Osteocyte (in vitro differentiated cells): ENCODE measurements around the gene ZNF830. TPM values are rescaled to one million over a fixed set of nuclear protein-coding genes. Genes with fewer than 3 reads are reported as not detected.
"Not testable (repeated sequence)": the region's sequence is repeated elsewhere in the genome, so short reads cannot be mapped to it uniquely, and the experiment has no call there.

Experiments used
- DNase-seq: peaks from one replicate; pipeline ENCODE4 v3.0.0; 2021; ENCODE audit warnings: mixed read lengths; ENCODE audit not compliant: unreplicated experiment; ENCODE audit errors: extremely low spot score
- H3K27ac Mint-ChIP-seq: one replicate; pipeline ENCODE4 v1.8.0; 2021; ENCODE audit warnings: mild to moderate bottlenecking, mixed read lengths; ENCODE audit not compliant: unreplicated experiment
- H3K27me3 Mint-ChIP-seq: one replicate; pipeline ENCODE4 v1.8.0; 2021; ENCODE audit warnings: mixed read lengths; ENCODE audit not compliant: unreplicated experiment
- H3K36me3 Mint-ChIP-seq: one replicate; pipeline ENCODE4 v1.8.0; 2021; ENCODE audit warnings: mixed read lengths; ENCODE audit not compliant: unreplicated experiment
- H3K4me1 Mint-ChIP-seq: one replicate; pipeline ENCODE4 v1.8.0; 2021; ENCODE audit warnings: mixed read lengths; ENCODE audit not compliant: unreplicated experiment
- H3K4me3 Mint-ChIP-seq: one replicate; pipeline ENCODE4 v1.8.0; 2021; ENCODE audit warnings: mild to moderate bottlenecking, moderate library complexity, mixed read lengths; ENCODE audit not compliant: unreplicated experiment
- H3K9me3 Mint-ChIP-seq: one replicate; pipeline ENCODE4 v1.8.0; 2021; ENCODE audit warnings: mixed read lengths; ENCODE audit not compliant: unreplicated experiment
- CTCF ChIP-seq: fragments of 200-600 bp; sonication (generic); IDR thresholded peaks from 2 replicates; pipeline ENCODE4 v1.5.0; 2021; ENCODE audit warnings: antibody characterized with exemption, mild to moderate bottlenecking, moderate library complexity
- total RNA-seq: library from RNA; stranded (reverse); gene quantifications from 2 replicates; pipeline ENCODE4 v1.2.1, GENCODE V29; 2021

ZNF830 gene
- total RNA-seq, 1 donor from 2014 or later, result 17.5 TPM

GRCh38 chr17:34920676-34921075 lies 40.7 kb upstream of the ZNF830 start:
- no peak for DNase-seq
- no peak for TF ChIP-seq CTCF
- Mint-ChIP-seq H3K4me1 (no peaks in the 10 kb centered on the region), H3K4me3 (no peak overlapping the region), H3K36me3 (no peaks in the 10 kb centered on the region), H3K27ac (no peak overlapping the region), H3K9me3 (no peaks in the 10 kb centered on the region), H3K27me3 (no peaks in the 10 kb centered on the region)

GRCh38 chr17:34926661-34927060 lies 34.7 kb upstream of the ZNF830 start:
- Mint-ChIP-seq H3K9me3 (no peaks in the 10 kb centered on the region), H3K36me3 (peaks cover 2% of the 10 kb centered on the region), H3K4me1 (no peaks in the 10 kb centered on the region), H3K27me3 (peaks cover 8% of the 10 kb centered on the region), H3K27ac (no peak overlapping the region), H3K4me3 (no peak overlapping the region)
- no peak for TF ChIP-seq CTCF
- no peak for DNase-seq

- H3K4me3 Mint-ChIP-seq, result no peak overlapping the region
Measured at GRCh38 chr17:34930283-34930682, 31.1 kb upstream of the ZNF830 start.

GRCh38 chr17:34950780-34951179 lies 10.6 kb upstream of the ZNF830 start:
- H3K27me3 Mint-ChIP-seq, result peaks cover 26% of the 10 kb centered on the region
- H3K4me1 Mint-ChIP-seq, H3K9me3 Mint-ChIP-seq, DNase-seq, H3K4me3 Mint-ChIP-seq, H3K36me3 Mint-ChIP-seq, H3K27ac Mint-ChIP-seq: not testable (repeated sequence)

More at GRCh38 chr17:34930283-34930682, 31.1 kb upstream of the ZNF830 start:
- H3K36me3 Mint-ChIP-seq, result peaks cover 4% of the 10 kb centered on the region
- DNase-seq, result no peak
- no peak overlapping the region for H3K27ac Mint-ChIP-seq
- no peaks in the 10 kb centered on the region for H3K9me3 Mint-ChIP-seq
- no peaks in the 10 kb centered on the region for H3K4me1 Mint-ChIP-seq
- H3K27me3 Mint-ChIP-seq, result peaks cover 15% of the 10 kb centered on the region
- TF ChIP-seq CTCF, result no peak

GRCh38 chr17:34958438-34958837 lies 2.9 kb upstream of the ZNF830 start:
- no peaks in the 10 kb centered on the region for H3K9me3 Mint-ChIP-seq
- TF ChIP-seq CTCF, result no peak
- H3K27me3 Mint-ChIP-seq, result peaks cover 17% of the 10 kb centered on the region
- DNase-seq, result no peak
- H3K4me1 Mint-ChIP-seq, result peaks cover 18% of the 10 kb centered on the region
- H3K27ac Mint-ChIP-seq, result no peak overlapping the region
- peaks cover 3% of the 10 kb centered on the region for H3K36me3 Mint-ChIP-seq
- H3K4me3 Mint-ChIP-seq, result no peak overlapping the region

- Mint-ChIP-seq H3K9me3 (no peaks in the 10 kb centered on the region), H3K27ac (no peak overlapping the region), H3K4me3 (no peak overlapping the region), H3K36me3 (no peaks in the 10 kb centered on the region), H3K27me3 (peaks cover 7% of the 10 kb centered on the region), H3K4me1 (peaks cover 2% of the 10 kb centered on the region)
- DNase-seq, result no peak
- TF ChIP-seq CTCF, result no peak
Measured at GRCh38 chr17:34974179-34974578, 12.8 kb downstream of the ZNF830 start.
